Parathyroid adenoma (tissue), 2 donors: ENCODE measurements around the gene LGALS1.

ENCODE experiments used
- H2AFZ ChIP-seq: fragments of 300-600 bp; sonication (generic); one replicate; pipeline ENCODE4 v1.7.0; 2017; ENCODE audit warnings: antibody characterized with exemption, mild to moderate bottlenecking
- H3K27ac ChIP-seq: fragments of 300-600 bp; sonication (generic); one replicate; pipeline ENCODE4 v1.7.0; 2017
- H3K27me3 ChIP-seq: fragments of 300-600 bp; sonication (generic); one replicate; pipeline ENCODE4 v1.7.0; 2017; ENCODE audit warnings: low read length; ENCODE audit not compliant: control insufficient read depth, insufficient read depth
- H3K36me3 ChIP-seq: fragments of 300-600 bp; sonication (generic); one replicate; pipeline ENCODE4 v1.7.0; 2017; ENCODE audit warnings: low read length; ENCODE audit not compliant: control insufficient read depth, insufficient read depth
- H3K4me1 ChIP-seq: fragments of 300-600 bp; sonication (generic); one replicate; pipeline ENCODE4 v1.7.0; 2017; ENCODE audit warnings: control low read depth
- H3K4me2 ChIP-seq: fragments of 300-600 bp; sonication (generic); one replicate; pipeline ENCODE4 v1.7.0; 2017; ENCODE audit warnings: low read length
- H3K4me3 ChIP-seq: fragments of 300-600 bp; sonication (generic); one replicate; pipeline ENCODE4 v1.7.0; 2017; ENCODE audit warnings: low read depth, low read length
- H3K79me2 ChIP-seq: fragments of 300-600 bp; sonication (generic); one replicate; pipeline ENCODE4 v1.7.0; 2017; ENCODE audit warnings: control low read depth
- H3K9ac ChIP-seq: fragments of 300-600 bp; sonication (generic); one replicate; pipeline ENCODE4 v1.7.0; 2017; ENCODE audit warnings: mild to moderate bottlenecking
- H3K9me3 ChIP-seq: fragments of 300-600 bp; sonication (generic); one replicate; pipeline ENCODE4 v1.7.0; 2017; ENCODE audit warnings: low read length; ENCODE audit not compliant: control insufficient read depth
- TF ChIP-seq, protein P1 (sequence below): fragments of 300-600 bp; sonication (generic); IDR thresholded peaks from one replicate; pipeline ENCODE4 v1.7.0; 2017; ENCODE audit warnings: antibody characterized with exemption, mild to moderate bottlenecking
- donor health status: primary hyperparathyroidism.

Gene LGALS1

DNA sequence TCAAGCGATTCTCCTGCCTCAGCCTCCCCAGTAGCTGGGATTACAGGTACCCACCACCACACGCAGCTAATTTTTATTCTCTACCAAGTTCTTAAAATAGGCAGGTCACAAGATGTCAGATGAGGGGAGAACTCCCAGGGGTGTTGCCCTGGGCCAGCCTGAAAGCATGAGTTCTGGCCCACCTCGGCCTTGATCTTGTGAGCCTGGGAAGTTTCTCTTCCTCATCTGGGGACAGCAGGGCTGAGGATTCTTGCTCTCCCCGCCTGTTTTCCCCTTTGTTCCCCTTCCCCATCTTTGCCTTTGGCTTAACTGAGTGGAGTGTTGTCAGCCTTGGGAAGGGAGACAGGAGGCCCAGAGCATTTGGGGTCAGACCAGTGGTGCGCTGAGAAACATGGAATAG lies 13.4 kb upstream of the LGALS1 start:
- Histone ChIP-seq H3K9me3 (no peaks in the 10 kb centered on the region), H3K4me2 (no peak overlapping the region), H2AFZ (no peak overlapping the region), H3K4me3 (no peak overlapping the region), H3K4me1 (peaks cover 9% of the 10 kb centered on the region), H3K79me2 (no peaks in the 10 kb centered on the region), H3K36me3 (no peaks in the 10 kb centered on the region), H3K9ac (no peak overlapping the region), H3K27me3 (no peaks in the 10 kb centered on the region), H3K27ac (no peak overlapping the region)
- TF ChIP-seq, protein P1, sequence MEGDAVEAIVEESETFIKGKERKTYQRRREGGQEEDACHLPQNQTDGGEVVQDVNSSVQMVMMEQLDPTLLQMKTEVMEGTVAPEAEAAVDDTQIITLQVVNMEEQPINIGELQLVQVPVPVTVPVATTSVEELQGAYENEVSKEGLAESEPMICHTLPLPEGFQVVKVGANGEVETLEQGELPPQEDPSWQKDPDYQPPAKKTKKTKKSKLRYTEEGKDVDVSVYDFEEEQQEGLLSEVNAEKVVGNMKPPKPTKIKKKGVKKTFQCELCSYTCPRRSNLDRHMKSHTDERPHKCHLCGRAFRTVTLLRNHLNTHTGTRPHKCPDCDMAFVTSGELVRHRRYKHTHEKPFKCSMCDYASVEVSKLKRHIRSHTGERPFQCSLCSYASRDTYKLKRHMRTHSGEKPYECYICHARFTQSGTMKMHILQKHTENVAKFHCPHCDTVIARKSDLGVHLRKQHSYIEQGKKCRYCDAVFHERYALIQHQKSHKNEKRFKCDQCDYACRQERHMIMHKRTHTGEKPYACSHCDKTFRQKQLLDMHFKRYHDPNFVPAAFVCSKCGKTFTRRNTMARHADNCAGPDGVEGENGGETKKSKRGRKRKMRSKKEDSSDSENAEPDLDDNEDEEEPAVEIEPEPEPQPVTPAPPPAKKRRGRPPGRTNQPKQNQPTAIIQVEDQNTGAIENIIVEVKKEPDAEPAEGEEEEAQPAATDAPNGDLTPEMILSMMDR = no peak

DNA sequence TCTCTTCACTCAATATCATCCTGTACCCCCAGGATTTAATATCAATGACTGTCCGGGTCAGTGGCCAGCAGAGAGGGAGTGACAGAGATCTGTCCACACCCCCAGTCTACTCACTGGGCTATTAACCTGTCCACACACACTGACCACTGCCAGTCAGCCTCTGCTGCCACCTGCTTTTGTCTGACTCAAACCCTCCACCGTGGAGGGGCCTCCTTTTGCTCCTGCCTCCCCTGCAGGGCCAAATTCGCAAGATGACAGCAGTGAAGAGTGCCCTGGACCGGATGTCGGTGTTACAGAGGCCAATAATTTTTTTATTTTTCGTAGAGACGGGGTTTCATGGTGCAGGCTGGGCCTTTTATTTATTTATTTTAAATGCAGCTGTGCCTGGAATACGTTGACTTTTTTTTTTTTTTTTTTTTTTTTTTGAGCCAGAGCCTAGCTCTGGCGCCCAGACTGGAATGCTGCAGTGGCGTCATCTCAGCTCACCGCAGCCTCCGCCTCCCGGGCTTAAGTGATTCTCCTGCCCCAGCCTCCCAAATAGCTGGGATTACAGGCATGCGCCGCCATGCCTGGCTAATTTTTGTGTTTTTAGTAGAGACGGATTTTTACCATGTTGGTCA lies 11.8 kb upstream of the LGALS1 start:
- Histone ChIP-seq H3K36me3 (no peaks in the 10 kb centered on the region), H3K79me2 (no peaks in the 10 kb centered on the region), H3K4me2 (no peak overlapping the region), H3K9me3 (no peaks in the 10 kb centered on the region), H3K9ac (no peak overlapping the region), H3K4me1 (peaks cover 5% of the 10 kb centered on the region), H3K27ac (no peak overlapping the region), H3K4me3 (no peak overlapping the region), H3K27me3 (no peaks in the 10 kb centered on the region), H2AFZ (no peak overlapping the region)
- TF ChIP-seq, protein P1 = no peak

DNA sequence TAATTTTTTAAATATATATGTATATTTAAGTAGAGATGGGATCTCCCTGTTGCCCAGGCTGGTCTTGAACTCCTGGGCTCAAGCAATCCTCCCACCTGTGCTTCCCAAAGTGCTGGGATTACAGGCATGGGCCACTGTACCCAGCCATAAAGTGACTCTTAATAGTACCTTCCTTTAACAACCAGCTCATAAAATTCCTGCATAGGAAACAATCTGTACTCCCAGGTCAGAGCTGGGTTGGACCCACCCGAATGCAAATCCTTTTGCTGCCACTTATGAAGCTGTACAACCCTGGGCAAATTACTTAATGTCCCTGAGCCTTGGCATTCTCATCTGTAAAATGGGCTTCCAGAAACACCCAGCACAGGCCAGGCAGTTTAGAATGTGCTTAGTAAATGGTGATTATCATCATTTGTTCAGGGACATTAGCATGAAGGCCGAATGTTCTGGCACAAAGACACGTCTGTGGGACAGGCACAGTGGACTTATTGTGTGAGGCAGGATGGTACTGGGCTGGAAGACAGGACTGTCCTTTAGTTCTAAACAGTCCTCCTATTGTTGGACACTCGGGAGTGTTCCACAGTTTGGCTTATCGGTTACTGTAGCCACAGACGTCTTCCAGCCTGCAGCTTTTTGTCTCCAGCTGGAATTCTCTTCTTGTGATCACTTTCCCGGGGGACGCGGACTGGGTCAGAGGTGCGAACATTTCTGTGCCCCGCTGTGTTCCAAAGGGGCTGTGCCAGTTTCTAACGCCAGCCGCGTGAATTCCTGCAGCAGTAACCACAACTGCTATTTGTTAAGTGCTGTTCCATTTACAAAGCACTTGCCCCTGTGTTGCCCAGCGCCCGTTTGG lies 11.0 kb upstream of the LGALS1 start:
- Histone ChIP-seq H3K4me2 (no peak overlapping the region), H3K36me3 (no peaks in the 10 kb centered on the region), H3K4me3 (no peak overlapping the region), H3K27me3 (no peaks in the 10 kb centered on the region), H3K9ac (no peak overlapping the region), H2AFZ (no peak overlapping the region), H3K27ac (no peak overlapping the region), H3K4me1 (peaks cover 5% of the 10 kb centered on the region), H3K9me3 (no peaks in the 10 kb centered on the region), H3K79me2 (no peaks in the 10 kb centered on the region)
- TF ChIP-seq, protein P1 = no peak

DNA sequence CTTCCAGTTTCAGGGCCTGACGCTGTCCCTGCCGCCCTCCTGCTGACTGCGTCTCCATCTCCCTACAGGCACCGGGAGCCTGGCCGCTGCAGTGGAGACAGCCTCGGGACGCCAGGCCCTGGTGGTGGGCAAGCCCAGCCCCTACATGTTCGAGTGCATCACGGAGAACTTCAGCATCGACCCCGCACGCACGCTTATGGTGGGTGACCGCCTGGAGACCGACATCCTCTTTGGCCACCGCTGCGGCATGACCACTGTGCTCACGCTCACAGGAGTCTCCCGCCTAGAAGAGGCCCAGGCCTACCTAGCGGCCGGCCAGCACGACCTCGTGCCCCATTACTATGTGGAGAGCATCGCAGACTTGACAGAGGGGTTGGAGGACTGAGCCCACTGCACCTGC lies 9.9 kb upstream of the LGALS1 start:
- TF ChIP-seq, protein P1 = no peak
- Histone ChIP-seq H3K27me3 (no peaks in the 10 kb centered on the region), H3K27ac (no peak overlapping the region), H3K4me1 (no peaks in the 10 kb centered on the region), H3K4me3 (no peak overlapping the region), H3K9ac (no peak overlapping the region), H3K4me2 (no peak overlapping the region), H3K9me3 (no peaks in the 10 kb centered on the region), H3K79me2 (no peaks in the 10 kb centered on the region), H2AFZ (no peak overlapping the region), H3K36me3 (no peaks in the 10 kb centered on the region)
